Ascending aorta (tissue), 2 donors: ENCODE data around the gene SOS1. TPM values are rescaled to one million over a fixed set of nuclear protein-coding genes. Genes with fewer than 3 reads are reported as not detected.

Experiments used
- DNase-seq, 2 donors: peaks; one replicate each; pipeline ENCODE4 v3.0.0-alpha.2; 2019; ENCODE audit warnings: low spot score in 2 of 2
- H3K27ac ChIP-seq, 2 donors: fragments of 200-600 bp; sonication (generic); one replicate each; pipeline ENCODE4 v1.5.1; 2016 to 2017; ENCODE audit warnings: mild to moderate bottlenecking in 1 of 2
- H3K27me3 ChIP-seq: fragments of 200-600 bp; sonication (generic); one replicate; pipeline ENCODE4 v1.5.1; 2017
- H3K36me3 ChIP-seq, 2 donors: fragments of 200-600 bp; sonication (generic); one replicate each; pipeline ENCODE4 v1.5.1; 2016
- H3K4me1 ChIP-seq, 2 donors: fragments of 200-600 bp; sonication (generic); one replicate each; pipeline ENCODE4 v1.5.1; 2016 to 2017; ENCODE audit warnings: mild to moderate bottlenecking in 1 of 2
- H3K4me3 ChIP-seq, 2 donors: fragments of 200-600 bp; sonication (generic); one replicate each; pipeline ENCODE4 v1.5.1; 2016 to 2017; ENCODE audit warnings: mild to moderate bottlenecking in 1 of 2
- H3K9me3 ChIP-seq, 2 donors: fragments of 200-600 bp; sonication (generic); one replicate each; pipeline ENCODE4 v1.5.1; 2016
- intact Hi-C: fragments of 100-400 bp; cut with DNase I; formaldehyde crosslinking; loops from one replicate; pipeline ENCODE4 v1.15.1; 2023
- total RNA-seq: library from RNA; depleted of rRNA; stranded (reverse); fragments of >200 nt; gene quantifications from one replicate; pipeline ENCODE4 v1.1.0, GENCODE V29; 2016
- TF ChIP-seq, protein P1 (sequence below), 3 experiments: fragments of 200-600 bp in 2 of 3; fragments of 450-650 bp in 1 of 3; sonication (generic) in 2 of 3; IDR thresholded peaks; one replicate each; pipeline ENCODE4 v1.5.1; 2016 to 2019; ENCODE audit warnings: antibody characterized with exemption in 3 of 3, mild to moderate bottlenecking in 1 of 3, moderate library complexity in 1 of 3

SOS1 gene
- total RNA-seq, 1 donor from 2014 or later = 11.3 TPM

DNA sequence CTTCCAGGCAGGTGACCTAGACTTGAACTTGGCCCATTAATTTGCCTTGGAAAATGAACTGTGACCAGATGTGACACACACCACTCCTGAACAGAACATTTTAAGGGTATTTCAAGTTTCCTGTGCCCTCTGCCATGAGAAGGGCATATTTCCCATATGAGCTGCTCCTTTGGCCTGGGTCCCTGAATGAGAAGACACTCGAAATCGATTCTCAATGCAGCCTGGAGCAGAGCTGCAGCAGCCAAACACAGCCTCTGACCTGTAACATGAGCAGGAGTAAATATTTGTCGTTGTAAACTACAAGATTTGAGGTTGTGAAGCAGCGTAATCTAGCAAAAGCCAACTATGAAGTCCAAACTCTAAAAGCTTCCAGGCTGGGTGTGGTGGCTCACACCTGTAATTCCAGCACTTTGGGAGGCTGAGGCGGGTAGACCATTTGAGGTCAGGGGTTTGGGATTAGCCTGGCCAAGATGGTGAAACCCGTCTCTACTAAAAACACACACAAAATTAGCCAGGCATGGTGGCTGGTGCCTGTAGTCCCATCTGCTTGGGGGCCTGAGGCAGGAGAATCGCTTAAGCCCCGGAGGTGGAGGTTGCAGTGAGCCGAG is 30.1 kb upstream of the SOS1 start:
- Histone ChIP-seq H3K4me3 (no peak overlapping the region), H3K27ac (no peak overlapping the region), H3K27me3 (no peaks in the 10 kb centered on the region), H3K4me1 (no peaks in the 10 kb centered on the region), H3K36me3 (no peaks in the 10 kb centered on the region), H3K9me3 (no peaks in the 10 kb centered on the region)
- TF ChIP-seq, protein P1, sequence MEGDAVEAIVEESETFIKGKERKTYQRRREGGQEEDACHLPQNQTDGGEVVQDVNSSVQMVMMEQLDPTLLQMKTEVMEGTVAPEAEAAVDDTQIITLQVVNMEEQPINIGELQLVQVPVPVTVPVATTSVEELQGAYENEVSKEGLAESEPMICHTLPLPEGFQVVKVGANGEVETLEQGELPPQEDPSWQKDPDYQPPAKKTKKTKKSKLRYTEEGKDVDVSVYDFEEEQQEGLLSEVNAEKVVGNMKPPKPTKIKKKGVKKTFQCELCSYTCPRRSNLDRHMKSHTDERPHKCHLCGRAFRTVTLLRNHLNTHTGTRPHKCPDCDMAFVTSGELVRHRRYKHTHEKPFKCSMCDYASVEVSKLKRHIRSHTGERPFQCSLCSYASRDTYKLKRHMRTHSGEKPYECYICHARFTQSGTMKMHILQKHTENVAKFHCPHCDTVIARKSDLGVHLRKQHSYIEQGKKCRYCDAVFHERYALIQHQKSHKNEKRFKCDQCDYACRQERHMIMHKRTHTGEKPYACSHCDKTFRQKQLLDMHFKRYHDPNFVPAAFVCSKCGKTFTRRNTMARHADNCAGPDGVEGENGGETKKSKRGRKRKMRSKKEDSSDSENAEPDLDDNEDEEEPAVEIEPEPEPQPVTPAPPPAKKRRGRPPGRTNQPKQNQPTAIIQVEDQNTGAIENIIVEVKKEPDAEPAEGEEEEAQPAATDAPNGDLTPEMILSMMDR (IDR thresholded peaks at IDR 0.05) = no peak
- DNase-seq = no peak
- intact Hi-C loops = no loop called here

DNA sequence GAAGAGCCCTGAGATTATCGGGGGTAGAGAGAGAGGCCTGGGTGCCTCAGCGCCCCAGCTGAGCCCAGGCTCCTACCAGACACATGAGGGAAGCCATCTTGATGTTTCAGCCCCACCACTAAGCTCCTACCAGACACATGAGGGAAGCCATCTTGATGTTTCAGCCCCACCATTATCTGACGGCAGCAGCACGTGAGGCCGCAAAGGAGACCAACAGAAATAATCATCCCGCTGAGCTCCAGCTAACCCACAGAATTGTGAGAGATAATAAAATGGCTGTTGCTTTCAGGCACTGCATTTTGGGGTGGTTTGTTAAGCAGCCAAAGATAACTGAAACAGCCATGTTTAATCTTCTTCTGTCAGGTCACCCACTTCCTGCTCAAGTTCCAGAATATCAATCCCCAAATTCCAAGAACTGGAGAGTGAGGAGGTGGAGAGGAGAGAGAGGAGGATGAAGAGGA is 29.3 kb upstream of the SOS1 start:
- DNase-seq = no peak
- TF ChIP-seq, protein P1 (IDR thresholded peaks at IDR 0.05) = no peak
- intact Hi-C loops = no loop called here
- Histone ChIP-seq H3K27me3 (no peaks in the 10 kb centered on the region), H3K4me1 (no peaks in the 10 kb centered on the region), H3K9me3 (no peaks in the 10 kb centered on the region), H3K4me3 (no peak overlapping the region), H3K27ac (no peak overlapping the region), H3K36me3 (no peaks in the 10 kb centered on the region)

DNA sequence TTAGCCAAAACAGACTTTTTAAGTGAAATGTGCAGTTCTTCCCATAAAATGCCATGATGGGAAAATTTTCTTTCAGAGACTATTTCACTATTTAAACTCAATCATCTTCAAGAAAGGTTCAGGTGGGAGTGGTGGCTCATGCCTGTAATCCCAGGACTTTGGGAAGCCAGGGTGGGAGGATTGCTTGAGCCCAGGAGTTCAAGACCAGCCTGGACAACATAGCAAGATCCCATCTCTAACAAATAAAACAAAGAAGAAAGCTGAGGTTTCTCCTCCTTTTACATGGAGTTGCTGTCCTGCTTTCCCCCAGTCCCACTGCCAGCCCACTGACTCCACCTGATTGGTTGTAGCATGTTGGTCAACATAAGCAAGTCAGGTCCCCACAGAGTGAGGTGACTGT is 25.8 kb upstream of the SOS1 start:
- intact Hi-C loops = no loop called here
- H3K36me3 ChIP-seq = no peaks in the 10 kb centered on the region

DNA sequence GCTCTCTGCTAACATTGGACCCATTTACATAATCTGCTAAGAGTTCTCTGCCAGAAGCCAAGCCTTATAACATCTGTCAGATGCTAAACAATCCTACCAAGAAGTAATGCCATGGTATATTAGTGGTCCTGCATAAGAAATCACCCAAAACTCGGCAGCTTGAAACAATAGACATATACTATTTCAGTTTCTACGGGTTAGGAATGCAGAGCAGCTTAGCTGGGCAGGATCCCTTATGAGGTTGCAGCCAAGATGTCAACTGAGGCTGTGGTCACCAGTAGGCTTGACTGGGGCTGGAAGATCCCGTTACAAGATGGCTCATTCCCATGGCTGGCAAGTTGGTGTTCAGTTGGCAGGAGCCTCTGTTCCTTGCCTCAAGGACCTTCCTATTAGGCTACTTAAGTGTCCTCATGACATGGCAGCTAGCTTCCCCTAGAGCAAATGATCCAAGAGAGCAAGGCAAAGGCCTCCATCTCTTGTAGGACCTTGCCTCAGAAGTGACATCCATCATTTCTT is 25.1 kb upstream of the SOS1 start:
- TF ChIP-seq, protein P1 (IDR thresholded peaks at IDR 0.05) = no peak
- DNase-seq = no peak
- intact Hi-C loops = no loop called here

More for the DNA sequence above, 25.8 kb upstream of the SOS1 start:
- Histone ChIP-seq H3K4me1 (no peaks in the 10 kb centered on the region), H3K27ac (no peak overlapping the region), H3K27me3 (no peaks in the 10 kb centered on the region), H3K9me3 (no peaks in the 10 kb centered on the region), H3K4me3 (no peak overlapping the region)
- no peak for DNase-seq
- TF ChIP-seq, protein P1 (IDR thresholded peaks at IDR 0.05) = no peak

DNA sequence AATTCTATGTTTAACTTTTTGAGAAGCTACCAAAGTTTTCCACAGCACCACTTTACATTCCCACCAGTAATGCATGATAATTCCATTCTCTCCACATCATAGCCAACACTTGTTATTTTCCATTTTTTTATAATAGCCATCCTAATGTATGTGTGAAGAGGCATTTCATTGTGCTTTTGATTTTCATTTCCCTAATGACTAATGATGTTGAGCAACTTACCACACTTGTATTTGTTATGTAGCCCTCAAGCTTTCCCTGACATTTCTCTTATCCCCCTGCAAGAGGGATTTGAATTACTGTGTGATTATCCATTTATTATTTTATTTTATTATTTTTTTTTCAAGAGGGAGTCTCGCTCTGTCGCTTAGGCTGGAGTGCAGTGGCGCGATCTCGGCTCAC is 23.6 kb upstream of the SOS1 start:
- Histone ChIP-seq H3K27ac (no peak overlapping the region), H3K4me1 (no peaks in the 10 kb centered on the region), H3K36me3 (no peaks in the 10 kb centered on the region), H3K9me3 (no peaks in the 10 kb centered on the region), H3K27me3 (no peaks in the 10 kb centered on the region), H3K4me3 (no peak overlapping the region)
- TF ChIP-seq, protein P1 (IDR thresholded peaks at IDR 0.05) = no peak
- no peak for DNase-seq
- intact Hi-C loops = no loop called here

More for the DNA sequence above, 25.1 kb upstream of the SOS1 start:
- no peaks in the 10 kb centered on the region for H3K36me3 ChIP-seq
- H3K27ac ChIP-seq = no peak overlapping the region
- no peaks in the 10 kb centered on the region for H3K27me3 ChIP-seq
- no peak overlapping the region for H3K4me3 ChIP-seq
- H3K4me1 ChIP-seq = no peaks in the 10 kb centered on the region
- H3K9me3 ChIP-seq = no peaks in the 10 kb centered on the region
